ENCODE measurements around the gene ARHGAP33. TPM values are rescaled to one million over a fixed set of nuclear protein-coding genes. Genes with fewer than 3 reads are reported as not detected.
A peak's percentile ranks its signal among the peaks of the same experiment; 100 is the strongest.

ARHGAP33 gene
- total and polyA plus RNA-seq, 10 of the 15 experiments (the other 5 are each of a cell fraction or from before 2014, with no cell fraction given), result 0.05 to 22.9 (median 2.3) TPM; not detected in 1

DNA sequence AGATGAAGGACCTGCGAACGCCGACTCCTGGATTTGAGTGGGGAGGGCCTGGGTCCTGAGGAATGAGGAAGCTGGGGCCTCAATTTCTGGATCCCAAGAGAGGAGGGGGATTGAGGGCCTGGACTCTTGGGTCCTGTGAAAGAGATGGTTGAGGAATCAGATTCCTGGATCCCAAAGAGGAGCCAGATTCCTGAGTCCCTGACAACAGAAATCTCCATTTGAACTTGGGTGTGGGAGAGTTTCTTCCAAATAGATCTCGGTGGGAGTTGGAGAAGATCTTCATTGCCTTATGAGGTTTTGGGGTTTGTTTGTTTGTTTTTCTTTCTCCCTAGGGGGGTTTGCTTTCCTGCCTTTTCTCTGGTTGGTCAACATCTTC is 29.3 kb upstream of the ARHGAP33 start:
- ChIA-PET RAD21 (ENCODE audit: unreplicated experiment) (interaction anchor here (0.9 to 2.3 kb wide), 5 partner anchors 11 to 185 kb away, joined by 3 to 9 read pairs (median 7); partner anchors contain the start of gene HSPB6), SMC1A (ENCODE audit: uncharacterized antibody, unreplicated experiment) (interaction anchor here (0.6 to 2.0 kb wide), 5 partner anchors 30 to 360 kb away, joined by 3 to 14 read pairs (median 3); no protein-coding TSS in a partner anchor), POLR2A (interaction anchor here (0.9 to 7.1 kb wide), 6 partner anchors 11 to 183 kb away, joined by 3 to 91 read pairs (median 14); partner anchors contain the start of genes HSPB6 and PROSER3), CTCF (interaction anchor here (0.6 to 4.3 kb wide), 6 partner anchors 32 to 315 kb away, joined by 3 to 18 read pairs (median 6); no protein-coding TSS in a partner anchor)
- no peak for ATAC-seq
- Histone ChIP-seq H2AFZ (ENCODE audit: control insufficient read depth, low read depth, low read length) (no peak overlapping the region), H3K9me3 (replicated peaks; ENCODE audit: control insufficient read depth, insufficient read depth, low read length) (no peaks in the 10 kb centered on the region), H3K27ac (ENCODE audit: control insufficient read depth, insufficient read depth) (peak overlapping the region; percentile 80), H3K4me2 (ENCODE audit: control insufficient read depth, insufficient read depth) (peak overlapping the region; percentile 94), H3K27me3 (replicated peaks in 1 of 2; ENCODE audit: control insufficient read depth in 2 of 2, insufficient read depth in 2 of 2, low read length in 1 of 2) (no peaks in the 10 kb centered on the region), H3K4me1 (ENCODE audit: control insufficient read depth, insufficient read depth, low read length) (peaks cover 35% of the 10 kb centered on the region), H3K36me3 (ENCODE audit: control insufficient read depth in 2 of 2, insufficient read depth in 2 of 2, low read length in 1 of 2) (0 out of 4 replicates have a peak, but pooled peaks cover 0 to 4% of the 10 kb centered on the region in 2 experiments), H3K9ac (ENCODE audit: control insufficient read depth, insufficient read depth, low read length) (peak overlapping the region; percentile 84), H3K79me2 (ENCODE audit: control insufficient read depth, insufficient read depth, low read length) (peaks cover 29% of the 10 kb centered on the region), H3K4me3 (peak overlapping the region; percentile 92), H4K20me1 (ENCODE audit: control insufficient read depth, insufficient read depth) (no peaks in the 10 kb centered on the region)
- intact Hi-C loops (cut with micrococcal nuclease; ENCODE audit: unreplicated experiment), result no loop called here
- in situ Hi-C loops (cut with MboI), result no loop called here
- WGBS (ENCODE audit: insufficient coverage, insufficient replicate concordance, low lambda C conversion rate, missing lambda C conversion rate), result 0% methylated on average over 4 of the region's 4 CpGs
- no TSS peak for BruUV-seq (replicated peaks)
- TF ChIP-seq, protein P1, sequence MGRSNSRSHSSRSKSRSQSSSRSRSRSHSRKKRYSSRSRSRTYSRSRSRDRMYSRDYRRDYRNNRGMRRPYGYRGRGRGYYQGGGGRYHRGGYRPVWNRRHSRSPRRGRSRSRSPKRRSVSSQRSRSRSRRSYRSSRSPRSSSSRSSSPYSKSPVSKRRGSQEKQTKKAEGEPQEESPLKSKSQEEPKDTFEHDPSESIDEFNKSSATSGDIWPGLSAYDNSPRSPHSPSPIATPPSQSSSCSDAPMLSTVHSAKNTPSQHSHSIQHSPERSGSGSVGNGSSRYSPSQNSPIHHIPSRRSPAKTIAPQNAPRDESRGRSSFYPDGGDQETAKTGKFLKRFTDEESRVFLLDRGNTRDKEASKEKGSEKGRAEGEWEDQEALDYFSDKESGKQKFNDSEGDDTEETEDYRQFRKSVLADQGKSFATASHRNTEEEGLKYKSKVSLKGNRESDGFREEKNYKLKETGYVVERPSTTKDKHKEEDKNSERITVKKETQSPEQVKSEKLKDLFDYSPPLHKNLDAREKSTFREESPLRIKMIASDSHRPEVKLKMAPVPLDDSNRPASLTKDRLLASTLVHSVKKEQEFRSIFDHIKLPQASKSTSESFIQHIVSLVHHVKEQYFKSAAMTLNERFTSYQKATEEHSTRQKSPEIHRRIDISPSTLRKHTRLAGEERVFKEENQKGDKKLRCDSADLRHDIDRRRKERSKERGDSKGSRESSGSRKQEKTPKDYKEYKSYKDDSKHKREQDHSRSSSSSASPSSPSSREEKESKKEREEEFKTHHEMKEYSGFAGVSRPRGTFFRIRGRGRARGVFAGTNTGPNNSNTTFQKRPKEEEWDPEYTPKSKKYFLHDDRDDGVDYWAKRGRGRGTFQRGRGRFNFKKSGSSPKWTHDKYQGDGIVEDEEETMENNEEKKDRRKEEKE (IDR thresholded peaks at IDR 0.05), result no peak
- TF ChIP-seq POU2F2 (IDR thresholded peaks at IDR 0.05; ENCODE audit: borderline replicate concordance, low read depth, low read length) (no peak), CBFB (IDR thresholded peaks at IDR 0.05; ENCODE audit: low read depth) (no peak), SMARCA5 (IDR thresholded peaks at IDR 0.05) (no peak), NR2F1 (conservative IDR thresholded peaks at IDR 0.05) (no peak), TCF7 (IDR thresholded peaks at IDR 0.05; ENCODE audit: borderline replicate concordance) (no peak), SREBF1 (IDR thresholded peaks at IDR 0.05; ENCODE audit: low read length) (no peak), NFXL1 (IDR thresholded peaks at IDR 0.05; ENCODE audit: borderline replicate concordance) (no peak), BHLHE40 (IDR thresholded peaks at IDR 0.05; ENCODE audit: borderline replicate concordance in 1 of 2, low read depth in 2 of 2, low read length in 1 of 2) (no peak), FOXM1 (IDR thresholded peaks at IDR 0.05; ENCODE audit: low read depth, low read length) (no peak), MEF2A (IDR thresholded peaks at IDR 0.05; ENCODE audit: insufficient read depth, low read depth, low read length) (no peak), CHD2 (IDR thresholded peaks at IDR 0.05; ENCODE audit: borderline replicate concordance, low read depth, low read length) (no peak), SMAD1 (IDR thresholded peaks at IDR 0.05; ENCODE audit: low read depth, partially characterized antibody) (no peak), MYC (IDR thresholded peaks at IDR 0.05; ENCODE audit: insufficient read depth, insufficient read length, insufficient replicate concordance, low read length, severe bottlenecking) (no peak), MEF2B (IDR thresholded peaks at IDR 0.05; ENCODE audit: partially characterized antibody, poor library complexity, severe bottlenecking) (no peak)
- TF ChIP-seq, protein P2, sequence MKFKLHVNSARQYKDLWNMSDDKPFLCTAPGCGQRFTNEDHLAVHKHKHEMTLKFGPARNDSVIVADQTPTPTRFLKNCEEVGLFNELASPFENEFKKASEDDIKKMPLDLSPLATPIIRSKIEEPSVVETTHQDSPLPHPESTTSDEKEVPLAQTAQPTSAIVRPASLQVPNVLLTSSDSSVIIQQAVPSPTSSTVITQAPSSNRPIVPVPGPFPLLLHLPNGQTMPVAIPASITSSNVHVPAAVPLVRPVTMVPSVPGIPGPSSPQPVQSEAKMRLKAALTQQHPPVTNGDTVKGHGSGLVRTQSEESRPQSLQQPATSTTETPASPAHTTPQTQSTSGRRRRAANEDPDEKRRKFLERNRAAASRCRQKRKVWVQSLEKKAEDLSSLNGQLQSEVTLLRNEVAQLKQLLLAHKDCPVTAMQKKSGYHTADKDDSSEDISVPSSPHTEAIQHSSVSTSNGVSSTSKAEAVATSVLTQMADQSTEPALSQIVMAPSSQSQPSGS (IDR thresholded peaks at IDR 0.05; ENCODE audit: low read length), result no peak
- TF ChIP-seq, protein P3, sequence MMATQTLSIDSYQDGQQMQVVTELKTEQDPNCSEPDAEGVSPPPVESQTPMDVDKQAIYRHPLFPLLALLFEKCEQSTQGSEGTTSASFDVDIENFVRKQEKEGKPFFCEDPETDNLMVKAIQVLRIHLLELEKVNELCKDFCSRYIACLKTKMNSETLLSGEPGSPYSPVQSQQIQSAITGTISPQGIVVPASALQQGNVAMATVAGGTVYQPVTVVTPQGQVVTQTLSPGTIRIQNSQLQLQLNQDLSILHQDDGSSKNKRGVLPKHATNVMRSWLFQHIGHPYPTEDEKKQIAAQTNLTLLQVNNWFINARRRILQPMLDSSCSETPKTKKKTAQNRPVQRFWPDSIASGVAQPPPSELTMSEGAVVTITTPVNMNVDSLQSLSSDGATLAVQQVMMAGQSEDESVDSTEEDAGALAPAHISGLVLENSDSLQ (IDR thresholded peaks at IDR 0.05), result no peak
- DNase-seq (ENCODE audit: low read depth, low spot score), result no peak
- FAIRE-seq, result no peak
